GM18907 (cell line): ENCODE data around the gene QPCT.

Experiments used
- ATAC-seq: cut with Tn5 transposase; IDR thresholded peaks from one replicate; pipeline ENCODE4 v1.9.1; 2021; ENCODE audit warnings: mild to moderate bottlenecking, moderate library complexity; ENCODE audit not compliant: unreplicated experiment

QPCT gene

GRCh38 chr2:37324786-37325624 is 19.4 kb upstream of the QPCT start, which contains the start of gene PRKD3:
Gene PRKD3, minus strand, starts transcription at chr2:37324833. Its CDS starts 8,309 bp downstream, at chr2:37316524.
- peak; percentile 77 for ATAC-seq

DNA sequence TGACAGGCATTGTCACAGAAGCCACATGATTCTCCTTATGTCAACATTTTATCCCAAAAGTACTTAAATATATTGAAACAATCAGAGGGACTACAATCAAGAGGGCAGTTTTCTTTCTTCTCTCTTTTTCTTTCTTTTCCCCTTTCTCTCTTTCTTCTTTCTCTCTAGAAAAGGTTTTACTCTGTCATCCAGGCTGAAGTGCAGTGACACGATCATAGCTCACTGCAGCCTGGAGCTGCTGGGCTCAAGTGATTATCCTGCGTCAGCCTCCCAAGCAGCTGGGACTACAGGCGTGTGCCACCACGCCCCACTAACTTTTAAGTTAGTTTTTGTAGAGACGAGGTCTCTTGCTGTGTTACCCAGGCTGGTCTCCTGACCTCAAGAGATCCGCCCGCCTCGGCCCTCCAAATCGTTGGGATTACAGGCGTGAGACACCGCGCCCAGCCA is 18.8 kb upstream of the QPCT start:
- ATAC-seq, result no peak

- ATAC-seq, result no peak
These were observed 18.1 kb upstream of the QPCT start for GRCh38 chr2:37326285-37326684.

DNA sequence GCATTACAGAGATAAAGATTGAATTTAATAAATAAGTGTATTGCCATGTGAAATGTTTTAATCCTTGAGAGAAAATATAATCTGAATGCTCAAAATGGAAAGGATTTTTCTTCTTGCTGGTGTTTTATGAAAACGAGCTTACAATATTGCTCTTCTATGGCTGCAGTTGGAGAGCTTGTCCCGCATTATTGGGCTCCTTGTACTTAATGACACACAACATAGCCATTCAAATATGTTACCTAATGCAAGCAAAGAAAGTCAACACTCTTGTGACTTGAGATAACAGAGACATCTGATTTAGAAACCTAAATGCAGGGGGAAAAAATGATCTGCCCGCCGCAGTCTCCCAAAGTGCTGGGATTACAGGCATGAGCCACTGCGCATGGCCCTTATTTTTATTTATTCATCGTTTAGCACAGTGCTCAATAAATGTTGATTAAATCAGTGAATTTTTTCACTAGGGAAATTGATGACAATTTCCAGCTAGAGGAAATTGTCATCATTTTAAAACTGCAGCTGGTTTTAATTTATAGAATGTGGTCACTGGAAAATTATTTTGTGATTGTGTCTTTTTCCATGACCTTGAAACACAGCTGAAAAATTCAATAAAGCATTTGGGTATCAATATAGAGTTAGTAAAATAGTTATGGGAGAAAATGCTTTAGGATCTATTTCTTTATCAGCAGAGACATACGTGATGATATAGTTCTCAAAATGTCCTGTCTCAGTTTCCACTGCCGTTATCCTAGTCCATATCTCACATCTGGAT is 17.4 kb upstream of the QPCT start:
- ATAC-seq, result no peak

- no peak for ATAC-seq
These were observed 13.7 kb upstream of the QPCT start for GRCh38 chr2:37330681-37331080.

DNA sequence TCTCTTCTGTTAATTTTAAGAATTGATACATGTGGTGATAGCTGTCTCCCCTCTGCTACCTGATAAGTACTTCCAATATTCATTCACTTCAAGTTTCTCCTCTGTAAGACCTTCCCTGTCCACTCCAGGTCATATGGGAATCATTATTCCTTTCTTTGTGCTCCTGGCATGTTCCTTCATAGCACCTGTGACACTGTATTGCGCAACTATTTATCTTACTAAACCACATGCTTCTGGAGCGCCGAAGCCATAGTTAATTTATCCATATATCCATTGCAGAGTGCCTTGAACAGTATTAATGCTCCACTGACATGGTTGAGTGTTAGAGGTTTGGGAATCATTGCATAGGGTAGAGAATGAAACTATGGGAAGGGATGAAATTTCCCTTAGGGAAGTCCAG is 11.9 kb upstream of the QPCT start:
- ATAC-seq, result no peak

GRCh38 chr2:37333256-37333655 is 11.2 kb upstream of the QPCT start:
- no peak for ATAC-seq

DNA sequence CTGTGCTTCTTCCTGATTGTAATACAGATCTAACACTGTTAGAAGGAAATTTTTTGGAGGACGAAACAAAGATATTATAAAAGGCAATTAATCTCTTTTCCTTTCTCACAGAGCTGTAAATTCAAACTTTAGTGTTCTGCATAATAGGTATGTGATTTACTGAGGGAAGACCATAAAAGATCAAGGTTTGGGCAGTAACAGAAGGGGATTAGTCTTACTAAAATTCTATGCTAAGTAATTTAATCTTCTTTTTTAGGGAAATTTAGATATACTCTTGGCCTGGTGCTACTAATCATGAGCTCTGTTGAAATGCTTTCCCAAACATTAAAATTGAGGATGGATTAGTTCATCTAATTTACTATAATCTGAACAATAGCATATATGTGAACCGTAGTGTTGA is 8.8 kb upstream of the QPCT start:
- no peak for ATAC-seq

GRCh38 chr2:37337620-37338280 is 6.7 kb upstream of the QPCT start:
- no peak for ATAC-seq

- ATAC-seq, result no peak
These were observed 5.5 kb upstream of the QPCT start for GRCh38 chr2:37338933-37339332.

GRCh38 chr2:37340637-37341036 is 3.8 kb upstream of the QPCT start:
- ATAC-seq, result no peak

DNA sequence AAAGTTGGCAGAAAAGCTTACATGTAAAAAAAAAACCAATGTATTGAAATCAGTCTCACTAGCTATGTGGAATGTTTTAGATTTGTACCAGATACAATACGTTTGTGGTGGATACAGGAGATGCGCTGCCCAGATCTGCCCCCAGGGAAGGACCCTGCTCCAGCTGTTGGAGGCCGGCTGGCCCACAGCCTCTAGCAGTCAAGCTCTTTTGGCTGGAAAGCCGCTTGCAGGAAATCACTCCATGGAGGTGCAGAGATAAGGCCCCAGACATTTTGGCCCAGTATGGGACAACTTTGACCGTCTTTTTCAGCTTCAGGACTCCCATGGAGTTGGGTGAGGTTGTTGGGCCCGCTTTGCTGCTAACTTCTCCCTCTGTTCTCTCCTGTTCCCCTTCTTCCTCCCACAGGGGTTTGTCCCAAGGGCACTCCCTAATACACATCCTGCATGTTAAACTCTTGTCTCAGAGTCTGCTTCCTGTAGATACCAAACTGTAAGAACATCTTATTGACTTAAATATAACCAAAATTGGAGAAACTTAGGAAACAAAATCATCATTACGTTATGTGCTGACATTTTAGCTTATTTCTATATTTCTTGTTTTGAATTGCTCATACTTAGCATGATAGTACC is 1.7 kb upstream of the QPCT start:
- ATAC-seq, result no peak

DNA sequence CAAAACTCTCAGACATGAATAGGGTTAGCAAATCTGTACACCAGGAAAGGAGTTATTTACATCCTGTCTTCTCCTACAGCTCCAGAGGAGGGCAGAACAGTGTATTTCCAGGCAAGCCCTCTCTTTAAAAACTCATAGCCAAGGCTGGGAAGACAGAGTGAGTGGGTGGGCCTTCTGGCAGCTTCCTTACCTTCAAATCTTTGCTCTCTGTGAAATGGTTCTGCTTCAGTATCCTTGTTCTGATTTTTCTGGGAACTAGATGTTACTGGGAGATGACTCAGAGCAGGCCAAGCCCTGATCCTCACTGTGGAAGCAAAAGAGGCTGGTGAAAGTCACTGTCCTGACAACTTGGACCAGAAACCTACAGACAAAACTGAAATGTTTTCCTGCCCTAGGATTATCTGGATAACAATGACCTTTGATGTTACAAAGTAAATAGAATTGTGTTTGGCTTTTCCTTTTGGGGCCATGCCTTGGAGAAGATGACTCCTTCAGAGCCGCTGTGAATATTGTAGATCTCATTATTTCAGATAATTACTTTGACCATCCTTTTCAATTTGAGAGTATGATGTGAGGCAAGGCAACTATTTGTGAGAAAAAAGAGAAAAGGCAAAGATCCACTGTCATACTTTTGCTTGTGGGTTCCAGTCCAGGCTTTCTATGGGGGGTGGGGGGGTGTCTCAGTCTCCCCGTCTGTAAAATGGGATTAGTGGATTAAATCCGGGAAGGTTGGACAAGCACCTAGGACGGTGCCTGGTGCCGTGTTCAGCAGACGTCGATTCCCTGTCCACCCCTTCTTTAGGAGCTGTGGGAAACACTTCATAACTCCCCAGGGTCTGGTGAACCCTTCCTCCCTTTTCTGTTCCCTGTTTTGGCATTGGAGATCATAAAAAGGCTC is 644 bp upstream of the QPCT start:
- ATAC-seq, result no peak

GRCh38 chr2:37348155-37348554 is 3.7 kb downstream of the QPCT start:
- ATAC-seq, result no peak

GRCh38 chr2:37349231-37349860 is 4.9 kb downstream of the QPCT start:
- peak; percentile 24 for ATAC-seq

- peak; percentile 89 for ATAC-seq
These were observed 5.6 kb downstream of the QPCT start for GRCh38 chr2:37350034-37350433.

DNA sequence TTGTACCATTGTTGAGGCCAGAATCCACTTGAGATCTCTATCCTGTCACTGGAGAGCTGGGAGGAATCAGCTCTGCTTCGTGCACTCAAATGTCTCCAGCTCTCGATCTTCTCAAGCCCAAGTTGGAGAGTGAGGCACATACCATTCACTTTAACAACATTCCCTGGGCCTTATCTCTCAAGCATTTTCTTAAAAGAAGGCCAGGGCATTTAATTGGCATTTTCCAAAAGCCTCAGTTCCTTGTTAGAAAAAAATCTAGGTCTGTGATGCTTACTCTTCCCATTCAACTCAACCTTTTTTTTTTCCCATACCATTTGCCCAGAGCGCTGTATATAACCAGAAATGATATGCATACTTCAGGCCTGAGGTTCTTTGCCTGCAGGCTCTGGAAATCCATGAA is 10.1 kb downstream of the QPCT start:
- ATAC-seq, result no peak

DNA sequence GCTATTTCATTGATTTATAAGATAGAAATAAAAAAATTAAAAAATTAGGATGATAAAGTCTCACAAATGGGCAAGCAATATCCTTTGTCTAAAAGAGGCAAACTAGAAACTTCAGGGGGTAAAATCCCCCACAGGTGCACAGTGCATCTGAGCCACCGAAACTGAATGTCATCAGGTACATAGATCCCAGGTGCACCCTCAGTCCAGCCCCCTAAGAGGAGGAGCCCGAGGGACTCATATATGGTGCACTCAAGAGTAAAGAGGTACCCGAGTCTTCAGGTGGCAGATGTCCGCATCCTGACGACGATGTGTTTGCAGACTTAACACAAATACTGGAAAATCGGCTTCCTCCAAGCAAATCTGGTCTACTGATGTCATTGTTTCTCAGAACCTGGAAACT is 11.3 kb downstream of the QPCT start:
- ATAC-seq, result no peak

GRCh38 chr2:37356299-37356698 is 11.9 kb downstream of the QPCT start:
- ATAC-seq, result no peak

GRCh38 chr2:37357069-37357468 is 12.6 kb downstream of the QPCT start:
- no peak for ATAC-seq
